GM19035 (cell line): ENCODE measurements around the gene DDIAS.
"Not testable (repeated sequence)": the region's sequence is repeated elsewhere in the genome, so short reads cannot be mapped to it uniquely, and the experiment has no call there.

Experiments used
- ATAC-seq: cut with Tn5 transposase; IDR thresholded peaks from one replicate; pipeline ENCODE4 v1.9.1; 2021; ENCODE audit not compliant: unreplicated experiment

DDIAS gene

DNA sequence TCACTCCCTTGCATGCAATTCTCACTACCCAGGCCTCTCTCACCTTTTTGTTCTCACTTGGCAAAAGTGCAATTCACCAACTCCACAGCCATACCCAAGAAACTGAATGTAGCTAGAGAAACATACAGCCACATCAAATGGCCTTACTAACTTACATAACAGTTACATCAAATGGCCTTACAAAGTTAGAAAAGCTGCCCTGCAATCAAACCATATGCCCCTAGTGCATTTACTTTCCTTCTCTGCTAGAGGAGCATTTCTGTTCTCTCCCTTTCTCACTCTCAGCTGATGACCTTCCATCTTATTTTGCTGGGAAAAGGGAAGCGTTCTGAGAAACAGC lies 11.6 kb upstream of the DDIAS start:
- no peak for ATAC-seq

DNA sequence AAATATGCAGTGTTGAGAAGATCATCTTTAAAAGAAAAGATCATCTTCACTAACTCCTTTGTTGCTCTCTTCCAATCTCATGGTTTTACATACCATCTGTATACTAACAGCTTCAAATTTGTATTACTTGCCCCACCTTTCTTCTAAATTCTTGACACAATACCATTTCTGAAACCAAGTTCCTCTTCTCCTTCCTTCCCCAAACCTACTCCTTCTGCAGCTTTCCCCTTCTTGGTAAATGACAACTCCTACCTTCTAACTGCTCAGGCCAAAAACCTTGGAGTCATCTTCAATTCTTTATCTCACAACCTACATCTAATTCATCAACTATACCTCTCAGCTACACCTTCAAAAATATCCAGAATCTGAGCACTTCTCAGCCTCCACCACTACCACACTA lies 10.6 kb upstream of the DDIAS start:
- ATAC-seq = no peak

- ATAC-seq = no peak
Measured at GRCh38 chr11:82892611-82893169, 8.8 kb upstream of the DDIAS start.

- ATAC-seq = no peak
Measured at GRCh38 chr11:82895437-82896091, 6.0 kb upstream of the DDIAS start.

GRCh38 chr11:82896183-82896582 lies 5.4 kb upstream of the DDIAS start:
- no peak for ATAC-seq

GRCh38 chr11:82898241-82898640 lies 3.3 kb upstream of the DDIAS start:
- ATAC-seq = no peak

- no peak for ATAC-seq
Measured at GRCh38 chr11:82899186-82899820, 2.2 kb upstream of the DDIAS start.

- peak; percentile 2 for ATAC-seq
Measured at GRCh38 chr11:82899957-82900276, 1.6 kb upstream of the DDIAS start.

DNA sequence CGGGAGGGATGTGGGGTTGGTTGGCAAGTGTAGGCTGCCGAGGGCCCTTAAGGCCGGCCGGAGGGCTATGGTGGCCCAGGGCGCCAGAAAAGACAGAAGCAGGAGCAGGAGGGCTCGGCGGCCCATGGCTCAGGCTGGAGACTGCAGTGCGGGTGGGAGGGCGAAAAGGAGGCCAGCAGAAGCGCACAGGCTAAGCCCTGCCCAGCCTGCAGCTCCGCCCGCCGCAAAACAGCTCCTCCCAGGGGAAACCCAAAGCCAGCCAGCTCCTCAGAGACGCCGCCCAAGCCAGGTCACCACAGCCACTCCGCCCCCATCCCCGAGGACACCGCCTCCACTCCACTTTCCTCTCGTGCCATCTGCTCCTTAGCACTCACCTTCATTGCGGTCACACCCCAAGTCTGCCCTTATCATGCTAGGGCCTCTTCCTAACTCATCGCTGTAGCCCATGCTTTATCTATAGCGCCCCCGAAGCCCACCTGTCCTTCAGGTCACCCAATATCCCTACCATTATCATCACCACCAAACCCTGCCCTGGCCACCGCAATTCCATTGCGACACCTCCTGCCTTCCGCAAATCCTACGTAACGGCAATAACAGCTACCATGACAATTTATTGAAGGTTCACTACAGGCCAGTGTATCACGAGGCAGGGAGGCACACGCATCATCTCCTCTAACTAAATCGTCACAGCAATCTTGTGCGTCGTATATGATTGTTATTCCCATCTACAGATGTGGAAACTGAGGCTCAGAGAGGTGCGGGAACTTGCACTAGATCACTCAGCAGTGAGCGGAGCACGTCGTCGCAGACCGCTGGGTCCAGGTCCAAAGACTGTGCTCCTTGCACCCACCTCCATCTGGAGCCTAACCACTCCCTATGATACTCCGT lies 1.0 kb upstream of the DDIAS start, which contains the start of gene PRCP:
PRCP (minus strand) TSS at position 154 of the 888 bp plus-strand sequence; CDS start at position 126, 28 bp downstream.
- peak; percentile 83 for ATAC-seq

DNA sequence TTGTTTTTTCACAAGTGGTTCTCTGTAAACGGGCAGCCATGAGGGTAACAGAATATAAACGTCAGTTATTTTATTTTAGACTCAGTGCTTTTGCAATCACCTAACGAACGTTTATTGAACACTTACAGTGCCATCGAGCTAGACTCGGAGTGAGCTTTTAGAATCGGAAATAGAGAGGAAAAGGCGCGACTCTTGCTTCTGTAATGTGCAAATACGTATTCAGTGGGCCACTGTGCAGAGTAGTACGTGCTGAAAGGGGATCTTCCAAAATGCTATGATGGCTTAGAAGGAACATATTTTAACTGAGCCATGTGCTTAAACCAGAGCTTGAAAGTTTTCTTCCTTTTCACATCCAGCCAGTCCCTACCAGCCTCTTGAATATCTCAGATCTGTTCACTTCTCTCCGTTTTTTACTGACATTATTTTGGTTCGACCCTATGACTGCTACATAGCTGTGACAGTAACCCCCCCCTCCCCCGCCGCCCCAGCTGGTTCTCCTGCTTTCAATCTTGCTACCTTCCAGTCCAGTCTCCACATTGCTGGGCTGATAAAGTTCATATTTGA lies 468 bp downstream of the DDIAS start:
- no peak for ATAC-seq

DNA sequence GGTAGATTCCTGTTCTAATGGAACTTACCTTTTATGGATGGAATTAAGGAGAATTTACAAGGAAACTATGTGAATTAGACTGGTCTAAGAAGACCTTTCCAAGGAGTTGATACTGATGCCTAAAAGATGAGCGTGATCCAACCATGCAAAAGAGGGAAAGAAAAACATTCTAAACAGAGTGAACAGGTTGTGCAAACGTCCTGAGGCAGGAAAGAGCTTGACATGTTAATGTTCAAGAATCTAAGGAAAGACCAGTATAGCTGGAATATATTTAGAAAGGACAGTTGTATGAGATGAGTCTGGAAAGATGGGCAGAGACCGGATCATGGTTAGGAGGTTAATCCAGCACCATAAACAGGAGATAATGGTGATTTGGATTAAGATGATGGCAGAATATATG lies 1.3 kb downstream of the DDIAS start:
- ATAC-seq = no peak

GRCh38 chr11:82903843-82904586 lies 2.5 kb downstream of the DDIAS start:
- ATAC-seq = no peak

GRCh38 chr11:82906236-82906635 lies 4.7 kb downstream of the DDIAS start:
- no peak for ATAC-seq

- no peak for ATAC-seq
Measured at GRCh38 chr11:82906931-82907330, 5.4 kb downstream of the DDIAS start.

DNA sequence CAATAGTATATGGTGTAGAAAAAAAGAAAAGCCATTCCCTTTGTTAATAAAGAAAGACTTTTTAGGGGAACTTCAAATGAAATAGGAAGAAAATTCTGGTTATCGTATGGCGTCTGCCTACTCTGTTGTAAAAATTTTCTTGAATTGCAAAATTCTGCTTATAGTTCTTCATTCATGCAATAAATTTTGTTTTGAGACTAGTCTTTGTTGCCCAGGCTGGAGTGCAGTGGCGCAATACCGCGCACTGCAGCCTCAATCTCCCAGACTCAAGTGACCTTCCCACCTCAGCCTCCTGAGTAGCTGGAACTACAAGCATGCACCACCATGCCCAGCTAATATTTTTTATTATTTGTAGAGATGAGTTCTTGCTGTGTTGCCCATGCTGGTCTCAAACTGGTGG lies 5.8 kb downstream of the DDIAS start:
- ATAC-seq = no peak

- no peak for ATAC-seq
Measured at GRCh38 chr11:82908311-82908710, 6.8 kb downstream of the DDIAS start.

DNA sequence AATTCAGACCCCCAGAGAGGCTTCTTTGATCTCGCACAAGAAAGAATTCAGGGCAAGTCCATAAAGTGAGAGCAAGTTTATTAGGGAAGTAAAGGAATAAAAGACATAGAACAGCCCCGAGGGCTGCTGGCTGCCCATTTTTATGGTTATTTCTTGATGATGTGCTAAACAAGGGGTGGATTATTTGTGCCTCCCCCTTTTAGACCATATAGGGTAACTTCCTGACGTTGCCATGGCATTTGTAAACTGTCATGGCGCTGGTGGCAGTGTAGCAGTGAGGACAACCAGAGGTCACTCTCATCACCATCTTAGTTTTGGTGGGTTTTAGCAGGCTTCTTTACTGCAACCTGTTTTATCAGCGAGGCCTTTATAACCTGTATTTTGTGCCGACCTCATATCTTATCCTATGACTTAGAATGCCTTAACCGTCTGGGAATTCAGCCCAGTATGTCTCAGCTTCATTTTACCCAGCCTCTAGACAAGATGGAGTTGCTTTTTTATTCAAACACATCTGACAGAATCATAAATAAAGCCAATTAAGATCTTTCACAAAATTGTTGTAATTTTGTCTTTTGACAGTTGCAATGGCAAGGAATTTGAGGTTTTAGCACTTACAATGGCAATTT lies 7.6 kb downstream of the DDIAS start:
- no peak for ATAC-seq

DNA sequence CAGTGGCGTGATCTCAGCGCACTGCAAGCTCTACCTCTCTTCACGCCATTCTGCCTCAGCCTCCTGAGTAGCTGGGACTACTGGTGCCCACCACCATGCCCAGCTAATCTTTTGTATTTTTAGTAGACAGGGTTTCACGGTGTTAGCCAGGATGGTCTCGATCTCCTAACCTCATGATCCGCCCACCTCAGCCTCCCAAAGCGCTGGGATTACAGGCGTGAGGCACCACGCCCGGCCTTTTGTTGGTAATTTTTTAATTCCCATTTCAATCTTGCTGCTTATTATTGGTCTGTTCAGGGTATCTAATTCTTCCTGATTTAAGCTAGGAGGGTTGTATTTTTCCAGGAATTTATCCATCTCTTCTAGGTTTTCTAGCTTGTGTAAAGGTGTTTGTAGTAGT lies 18.2 kb downstream of the DDIAS start:
- ATAC-seq = not testable (repeated sequence)

DNA sequence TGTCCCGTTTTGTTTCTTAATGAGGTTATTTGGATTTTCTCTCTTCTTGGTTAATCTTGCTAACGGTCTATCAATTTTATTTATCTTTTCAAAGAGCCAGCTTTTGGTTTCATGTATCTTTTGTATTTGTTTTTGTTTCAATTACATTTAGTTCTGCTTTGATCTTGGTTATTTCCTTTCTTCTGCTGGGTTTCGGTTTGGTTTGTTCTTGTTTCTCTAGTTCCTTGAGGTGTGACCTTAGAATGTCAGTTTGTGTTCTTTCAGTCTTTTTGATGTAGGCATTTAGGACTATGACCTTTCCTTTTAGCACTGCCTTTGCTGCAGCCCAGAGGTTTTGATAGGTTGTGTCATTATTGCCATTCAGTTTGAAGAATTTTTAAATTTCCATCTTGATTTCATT lies 18.7 kb downstream of the DDIAS start:
- ATAC-seq = not testable (repeated sequence)
